DMS79 (cell line): ENCODE results near the gene PARP16.
"Not testable (repeated sequence)": the region's sequence is repeated elsewhere in the genome, so short reads cannot be mapped to it uniquely, and the experiment has no call there.

ENCODE experiments used
- DNase-seq: peaks from one replicate; lab custom pipeline; 2025; lab: John Stamatoyannopoulos, UW

PARP16 gene

GRCh38 chr15:65233696-65234095, 53.0 kb downstream of the PARP16 start:
- DNase-seq = no peak

- DNase-seq = no peak
Measured at GRCh38 chr15:65232520-65232919, 54.2 kb downstream of the PARP16 start.

DNA sequence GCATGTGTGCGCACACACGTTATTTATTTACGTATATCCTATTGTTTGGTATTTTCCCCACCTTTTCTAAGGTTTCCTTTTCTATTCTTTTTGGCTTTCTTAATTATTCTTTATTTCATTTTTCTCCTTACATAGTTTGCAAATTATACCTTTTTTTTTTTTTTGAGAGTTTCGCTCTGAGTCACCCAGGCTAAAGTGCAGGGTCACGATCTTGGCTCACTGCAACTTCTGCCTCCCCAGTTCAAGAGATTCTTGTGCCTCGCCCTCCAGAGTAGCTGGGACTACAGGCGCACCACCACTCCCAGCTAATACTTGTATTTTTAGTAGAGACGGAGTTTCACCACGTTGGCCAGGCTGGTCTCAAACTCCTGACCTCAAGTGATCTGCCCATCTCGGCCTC, 55.4 kb downstream of the PARP16 start:
- no peak for DNase-seq

DNA sequence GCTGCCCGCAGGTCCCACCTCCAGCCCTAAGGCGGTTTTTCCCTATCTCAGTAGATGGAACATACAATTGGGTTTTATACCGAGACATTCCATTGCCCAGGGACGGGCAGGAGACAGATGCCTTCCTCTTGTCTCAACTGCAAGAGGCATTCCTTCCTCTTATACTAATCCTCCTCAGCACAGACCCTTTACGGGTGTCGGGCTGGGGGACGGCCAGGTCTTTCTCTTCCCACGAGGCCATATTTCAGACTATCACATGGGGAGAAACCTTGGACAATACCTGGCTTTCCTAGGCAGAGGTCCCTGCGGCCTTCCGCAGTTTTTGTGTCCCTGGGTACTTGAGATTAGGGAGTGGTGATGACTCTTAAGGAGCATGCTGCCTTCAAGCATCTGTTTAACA, 59.8 kb downstream of the PARP16 start:
- DNase-seq = not testable (repeated sequence)

- DNase-seq = no peak
Measured at GRCh38 chr15:65226221-65226620, 60.5 kb downstream of the PARP16 start.

DNA sequence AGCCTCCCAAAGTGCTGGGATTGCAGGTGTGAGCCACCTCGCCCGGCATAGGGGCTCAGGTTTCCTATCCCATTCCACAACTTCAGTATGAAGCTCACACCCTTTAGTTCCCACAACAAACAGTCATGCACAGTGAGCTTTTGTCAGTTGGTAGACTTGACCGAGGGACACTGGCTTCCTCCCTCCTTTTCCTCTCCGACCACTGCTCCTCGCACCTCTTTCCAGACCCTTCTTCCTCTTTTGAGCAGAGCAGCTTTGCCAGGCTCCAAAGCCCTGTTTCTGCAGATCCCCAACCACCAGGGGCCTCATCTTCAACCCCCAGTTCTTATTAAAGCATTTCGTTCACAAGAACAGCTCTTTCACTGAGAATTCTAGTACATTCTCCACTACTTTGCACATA, 62.7 kb downstream of the PARP16 start:
- DNase-seq = no peak

DNA sequence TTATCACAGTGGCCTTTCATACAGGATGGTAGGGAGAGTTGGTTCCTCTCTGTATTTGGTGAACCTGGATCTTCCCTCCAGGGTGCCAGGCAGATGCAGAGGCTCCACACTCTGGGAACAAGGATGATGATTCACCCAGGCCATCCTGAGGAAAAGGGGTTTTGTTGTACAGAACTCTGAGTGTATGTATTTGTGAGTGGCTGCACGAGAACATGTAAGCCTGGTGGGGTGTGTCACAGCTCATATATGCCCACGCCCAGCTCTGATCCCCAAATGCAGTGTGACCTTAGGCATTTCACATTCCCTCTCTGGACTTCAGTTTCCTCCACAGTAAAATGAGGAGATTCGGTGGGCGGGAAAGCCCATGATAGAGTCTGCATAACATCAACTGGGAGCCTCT, 63.8 kb downstream of the PARP16 start:
- no peak for DNase-seq

GRCh38 chr15:65221697-65222096, 65.0 kb downstream of the PARP16 start:
- no peak for DNase-seq

DNA sequence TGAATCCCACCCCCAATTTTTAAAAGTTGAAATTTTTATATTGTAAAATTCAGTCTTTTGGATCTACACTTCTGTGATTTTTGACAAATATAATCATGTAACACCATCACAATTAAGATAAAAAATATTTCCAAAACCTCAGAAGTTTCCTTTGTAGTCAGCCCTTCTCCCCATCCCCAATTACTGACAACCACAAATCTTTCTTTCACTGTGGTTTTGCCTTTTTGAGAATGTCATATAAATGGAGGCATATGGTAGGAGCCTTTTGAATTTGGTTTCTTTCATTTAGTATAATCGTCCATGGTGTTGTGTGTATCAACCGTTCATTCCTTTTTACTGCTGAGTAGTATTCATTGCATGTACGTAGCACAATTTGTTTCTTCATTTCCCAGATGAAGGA, 67.5 kb downstream of the PARP16 start:
- DNase-seq = no peak

GRCh38 chr15:65217526-65218482, 68.9 kb downstream of the PARP16 start:
- no peak for DNase-seq

- DNase-seq = no peak
Measured at GRCh38 chr15:65215496-65215895, 71.2 kb downstream of the PARP16 start.

DNA sequence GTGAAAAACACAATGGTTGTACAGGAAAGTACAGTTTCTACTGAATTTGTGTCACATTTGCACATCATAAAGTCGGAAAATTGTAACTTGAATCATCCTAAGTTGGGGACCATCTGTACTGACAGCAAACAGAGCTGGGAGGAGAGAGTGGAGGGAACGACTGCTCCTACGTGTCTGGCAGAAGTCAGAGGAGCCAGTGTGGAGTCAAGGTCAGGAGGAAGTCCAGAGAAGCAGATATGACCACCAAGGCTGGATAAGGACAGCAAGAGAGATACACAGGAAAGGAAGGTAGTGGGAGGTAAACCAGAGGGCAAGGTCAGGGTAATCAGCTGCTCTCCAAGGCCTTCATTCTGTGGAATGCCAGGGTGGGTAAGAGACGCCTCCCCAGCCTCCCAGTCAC, 72.7 kb downstream of the PARP16 start:
- DNase-seq = no peak

DNA sequence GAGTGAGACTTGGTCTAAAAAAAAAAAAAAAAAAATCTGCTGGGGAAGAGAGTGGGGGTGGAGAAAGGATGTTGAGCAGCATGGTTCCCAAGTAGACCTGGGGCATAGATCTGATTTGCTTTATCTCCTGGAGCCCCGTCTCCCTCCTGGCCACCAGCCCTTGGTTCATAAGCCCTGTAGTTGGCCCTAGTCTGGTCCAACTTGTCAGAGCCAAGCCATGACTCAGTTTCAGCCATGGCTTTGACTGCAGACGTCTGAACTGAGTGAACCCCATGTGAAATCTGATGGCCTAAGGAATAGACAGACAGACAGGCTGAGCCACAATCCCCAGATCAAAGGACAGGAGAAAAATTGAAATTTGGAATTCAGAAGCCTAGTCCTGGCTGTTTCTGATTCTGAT, 73.4 kb downstream of the PARP16 start:
- no peak for DNase-seq

DNA sequence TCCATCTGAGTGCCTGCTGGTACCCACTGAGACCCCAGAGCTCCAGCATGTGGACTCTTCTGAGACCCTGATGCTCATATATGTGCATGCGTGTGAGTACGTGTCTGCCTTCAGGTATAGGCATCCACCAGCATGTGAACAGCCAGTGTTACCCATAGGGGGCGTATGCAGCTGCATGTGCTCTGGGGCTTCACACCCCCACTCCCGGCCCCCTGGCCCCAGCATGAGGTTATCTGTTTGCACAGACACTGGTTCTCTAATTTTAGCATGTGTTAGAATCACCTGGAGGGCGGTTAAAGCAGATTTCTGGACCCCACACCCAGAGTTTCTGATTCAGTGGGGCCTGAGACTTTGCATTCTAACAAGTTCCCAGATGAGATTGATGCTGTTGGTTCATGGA, 74.6 kb downstream of the PARP16 start:
- DNase-seq = no peak

DNA sequence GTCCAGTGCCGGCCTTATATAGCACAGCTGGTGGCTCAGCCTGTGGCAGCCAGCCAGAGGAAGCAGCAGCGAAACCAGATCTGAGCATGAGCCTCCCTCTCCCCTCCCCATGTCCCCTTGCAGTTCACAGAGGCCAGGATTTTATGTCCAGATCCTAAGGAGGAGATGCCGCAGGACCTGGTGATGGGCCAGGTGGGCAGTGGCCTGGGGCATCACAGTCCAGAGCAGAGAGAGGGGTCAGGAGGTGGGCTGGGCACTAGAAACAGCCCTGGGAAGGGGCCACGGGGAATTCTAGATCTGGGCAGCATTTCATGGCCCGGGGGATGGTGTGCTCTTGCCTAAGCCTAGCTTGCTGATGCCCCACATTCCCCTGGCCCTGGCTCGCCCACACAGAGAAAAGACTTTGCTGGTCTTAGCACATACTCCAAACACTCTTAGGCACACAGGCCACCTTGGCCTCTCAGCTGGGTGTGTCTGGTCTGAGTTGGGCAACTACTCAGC, 75.2 kb downstream of the PARP16 start:
- DNase-seq = no peak

DNA sequence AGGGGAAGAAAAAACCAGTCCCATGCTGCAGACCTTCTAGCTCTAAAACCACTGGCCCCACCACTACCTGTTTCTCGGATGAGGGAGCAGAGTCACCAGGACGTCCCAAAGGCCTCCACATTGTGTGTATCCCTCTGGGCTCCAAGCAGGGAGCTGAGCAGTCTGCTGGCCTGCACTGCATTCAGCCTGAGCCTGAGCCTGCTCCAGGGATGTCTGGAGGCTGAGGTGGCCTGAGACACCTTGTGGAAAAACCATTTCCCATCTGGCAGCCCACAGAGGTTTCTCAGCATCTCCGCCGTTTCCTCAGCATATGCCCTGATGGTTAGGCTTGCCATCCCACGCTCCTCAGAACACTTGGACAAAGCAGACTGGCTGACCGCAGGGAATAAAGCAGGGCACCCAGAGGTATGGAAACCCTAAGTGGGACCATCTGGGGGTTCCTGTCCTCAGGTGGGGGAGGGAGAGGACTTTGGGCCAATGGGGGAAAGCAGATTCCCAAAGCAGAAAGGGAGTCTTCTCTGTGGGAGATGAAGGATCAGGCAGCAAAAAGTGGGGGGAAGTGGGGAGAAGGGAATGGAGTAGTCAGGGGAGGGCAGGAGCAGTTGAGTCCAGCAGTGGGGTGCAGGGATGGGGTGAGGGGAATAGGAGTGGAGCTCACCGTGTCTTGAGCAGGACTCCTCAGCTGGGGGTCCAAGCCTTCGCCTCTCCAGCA, 75.8 kb downstream of the PARP16 start, which contains the start of gene CILP:
Gene CILP (minus strand): TSS at position 704 of the 712 bp plus-strand sequence. CDS start 1,718 bp downstream, outside the sequence.
- no peak for DNase-seq

DNA sequence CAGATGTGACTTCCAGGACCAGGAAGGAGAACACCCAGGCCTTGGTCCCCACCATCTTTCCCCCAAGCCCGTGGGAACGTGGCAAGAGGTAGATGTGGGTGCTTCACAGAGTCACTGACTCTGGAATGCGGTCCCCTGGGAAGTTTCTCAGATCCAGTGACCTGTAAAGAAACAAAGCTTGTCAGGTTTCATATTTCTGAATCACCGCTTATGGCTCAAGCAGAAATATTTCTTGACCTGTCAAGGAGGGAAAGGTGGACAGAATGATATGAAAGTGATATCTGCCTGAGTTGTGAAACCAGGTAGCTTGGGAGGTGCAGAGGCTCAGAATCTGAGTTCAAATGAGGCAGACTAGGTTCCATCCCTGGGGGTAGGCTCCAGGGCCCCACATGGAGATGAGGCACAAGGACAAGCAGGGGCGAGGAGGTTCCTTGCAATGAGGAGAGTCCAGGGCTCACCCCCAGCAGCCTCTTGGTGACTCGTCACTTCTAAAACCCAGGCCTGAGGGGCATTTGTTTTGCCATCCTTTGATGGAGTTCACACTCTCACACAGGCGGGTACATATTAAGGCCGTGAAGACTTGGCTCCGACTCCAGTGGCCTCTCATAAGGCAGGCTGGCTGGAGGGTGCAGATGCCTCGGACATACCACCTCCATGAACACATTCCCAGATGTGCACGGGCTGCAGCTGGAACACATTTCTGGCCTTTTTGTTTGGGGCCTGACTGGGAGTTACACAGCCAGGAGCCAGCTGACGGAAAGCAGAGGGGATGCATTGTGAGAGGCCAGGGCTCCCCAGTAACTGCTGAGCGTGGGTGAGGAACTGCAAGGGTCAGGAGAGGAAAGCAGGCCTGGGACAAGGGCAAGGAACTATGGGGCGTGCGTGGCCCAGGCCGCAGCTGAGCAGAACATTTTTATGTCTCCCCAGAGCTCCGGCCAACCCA, 76.7 kb downstream of the PARP16 start:
- DNase-seq = no peak

GRCh38 chr15:65208647-65209046, 78.0 kb downstream of the PARP16 start:
- no peak for DNase-seq
